Fibroblast of pulmonary artery (primary cell): ENCODE data around the gene PLEKHG1.

Experiments used
- DNase-seq: peaks from one replicate; pipeline ENCODE4 v3.0.0-alpha.2; 2010; ENCODE audit warnings: low read depth
- H3K4me3 ChIP-seq: replicated peaks from 2 replicates; pipeline ENCODE4 v1.5.1; 2011; ENCODE audit warnings: low read depth, mild to moderate bottlenecking, control low read depth, low read length, moderate library complexity
- TF ChIP-seq, protein P1 (sequence below): IDR thresholded peaks from 2 replicates; pipeline ENCODE4 v1.5.1; 2011; ENCODE audit warnings: mild to moderate bottlenecking, control low read depth, low read length, inconsistent platforms; ENCODE audit errors: missing control alignments

The PLEKHG1 gene

DNA sequence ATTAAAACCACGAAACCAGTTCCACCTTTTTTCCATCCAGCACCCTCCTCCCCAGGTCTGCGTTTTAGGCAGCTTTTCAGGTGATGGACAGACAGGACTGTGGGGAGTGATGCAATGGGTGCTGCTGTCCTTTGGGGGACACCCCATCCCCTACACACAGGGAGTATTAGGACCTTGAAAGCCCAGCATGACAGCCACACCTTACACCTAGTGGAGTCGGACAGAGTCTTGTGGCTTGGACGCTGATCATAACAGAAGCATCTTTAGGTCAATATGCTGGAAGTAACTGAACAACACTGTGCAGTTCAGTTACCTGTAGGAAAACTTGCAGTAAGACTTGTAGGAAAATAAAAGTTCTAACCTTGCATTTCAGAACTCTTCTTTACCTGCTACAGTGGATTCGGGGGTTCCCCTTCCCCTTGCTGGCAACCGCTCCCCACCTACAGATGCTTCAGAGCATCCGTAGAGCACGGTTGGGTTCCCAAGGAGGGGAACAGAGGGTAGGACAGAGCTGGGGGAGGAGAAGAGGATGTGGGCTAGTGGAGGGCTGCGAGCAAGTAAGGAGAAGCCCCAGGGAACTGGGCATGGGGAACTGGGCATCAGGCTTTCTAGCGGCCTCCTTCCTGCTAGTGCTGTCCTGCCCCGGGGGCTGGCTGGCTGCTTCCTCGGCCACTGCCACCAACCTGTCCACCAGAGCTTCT, 31.7 kb downstream of the PLEKHG1 start:
- DNase-seq = no peak
- no peak overlapping the region for H3K4me3 ChIP-seq
- TF ChIP-seq, protein P1, sequence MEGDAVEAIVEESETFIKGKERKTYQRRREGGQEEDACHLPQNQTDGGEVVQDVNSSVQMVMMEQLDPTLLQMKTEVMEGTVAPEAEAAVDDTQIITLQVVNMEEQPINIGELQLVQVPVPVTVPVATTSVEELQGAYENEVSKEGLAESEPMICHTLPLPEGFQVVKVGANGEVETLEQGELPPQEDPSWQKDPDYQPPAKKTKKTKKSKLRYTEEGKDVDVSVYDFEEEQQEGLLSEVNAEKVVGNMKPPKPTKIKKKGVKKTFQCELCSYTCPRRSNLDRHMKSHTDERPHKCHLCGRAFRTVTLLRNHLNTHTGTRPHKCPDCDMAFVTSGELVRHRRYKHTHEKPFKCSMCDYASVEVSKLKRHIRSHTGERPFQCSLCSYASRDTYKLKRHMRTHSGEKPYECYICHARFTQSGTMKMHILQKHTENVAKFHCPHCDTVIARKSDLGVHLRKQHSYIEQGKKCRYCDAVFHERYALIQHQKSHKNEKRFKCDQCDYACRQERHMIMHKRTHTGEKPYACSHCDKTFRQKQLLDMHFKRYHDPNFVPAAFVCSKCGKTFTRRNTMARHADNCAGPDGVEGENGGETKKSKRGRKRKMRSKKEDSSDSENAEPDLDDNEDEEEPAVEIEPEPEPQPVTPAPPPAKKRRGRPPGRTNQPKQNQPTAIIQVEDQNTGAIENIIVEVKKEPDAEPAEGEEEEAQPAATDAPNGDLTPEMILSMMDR = no peak

DNA sequence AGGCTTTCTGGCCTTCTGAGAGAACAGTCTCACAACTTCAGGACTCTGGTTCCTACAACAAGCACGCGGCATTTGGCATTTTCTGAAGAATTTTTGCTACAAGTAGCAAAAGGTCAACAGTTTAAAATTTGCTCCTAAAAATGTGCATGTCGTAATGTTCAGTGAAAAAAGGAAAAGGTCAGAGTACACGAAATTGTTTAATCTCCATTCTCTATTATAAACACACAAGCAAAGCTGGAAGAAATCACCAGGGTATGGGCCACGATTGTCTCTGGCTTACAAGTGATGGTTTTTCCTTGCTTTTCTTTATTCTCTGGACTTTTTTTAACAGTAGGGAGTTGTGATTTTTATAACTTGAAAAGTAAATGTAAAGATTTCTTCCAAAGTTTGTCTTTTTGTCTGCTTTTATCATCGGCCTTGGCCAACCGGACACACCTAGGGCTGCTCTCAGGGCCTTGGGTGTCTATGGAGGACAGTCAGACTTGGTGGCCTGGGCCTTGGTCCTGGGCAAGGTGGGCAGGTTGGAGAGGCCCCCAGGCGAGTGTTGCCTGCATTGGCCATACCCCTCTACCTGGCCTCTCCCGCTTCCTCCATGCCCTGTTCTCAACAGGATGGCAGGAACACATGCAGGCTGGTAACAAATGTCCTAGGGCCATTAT, 32.4 kb downstream of the PLEKHG1 start:
- no peak overlapping the region for H3K4me3 ChIP-seq
- TF ChIP-seq, protein P1 = no peak
- no peak for DNase-seq

DNA sequence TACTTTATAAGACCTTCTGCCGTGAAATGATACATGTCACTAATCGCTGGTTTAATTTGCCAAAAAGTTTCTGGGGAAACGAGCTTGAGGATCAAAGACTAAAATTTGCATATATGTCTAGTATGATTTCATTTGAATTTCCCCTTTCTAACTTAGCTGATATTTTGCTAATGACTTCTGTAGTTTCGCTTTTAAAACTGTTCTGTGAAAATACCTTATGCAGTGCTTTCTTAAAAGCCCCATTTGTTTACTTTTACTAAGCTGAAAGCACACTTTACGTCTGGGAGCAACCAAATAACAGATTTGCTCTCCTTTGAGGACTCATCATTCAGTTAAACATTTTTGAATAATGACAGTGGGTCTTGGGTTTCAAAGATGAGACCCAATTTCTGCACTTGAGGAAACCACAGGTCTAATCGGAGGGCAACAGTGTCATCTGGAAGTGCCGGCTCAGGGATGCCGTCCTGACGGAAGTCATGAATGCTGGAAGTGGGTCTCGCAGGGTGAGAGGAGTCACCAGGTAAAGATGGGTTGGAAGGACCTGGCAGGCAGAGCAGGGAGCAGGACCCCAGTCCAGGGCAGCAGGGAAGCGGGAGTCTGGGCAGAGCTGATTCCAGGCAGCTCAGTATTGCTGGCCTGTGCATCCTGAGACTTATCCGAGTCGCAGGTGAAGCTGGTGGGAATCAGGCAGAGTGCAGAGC, 33.2 kb downstream of the PLEKHG1 start:
- DNase-seq = no peak
- TF ChIP-seq, protein P1 = no peak
- H3K4me3 ChIP-seq = no peak overlapping the region

DNA sequence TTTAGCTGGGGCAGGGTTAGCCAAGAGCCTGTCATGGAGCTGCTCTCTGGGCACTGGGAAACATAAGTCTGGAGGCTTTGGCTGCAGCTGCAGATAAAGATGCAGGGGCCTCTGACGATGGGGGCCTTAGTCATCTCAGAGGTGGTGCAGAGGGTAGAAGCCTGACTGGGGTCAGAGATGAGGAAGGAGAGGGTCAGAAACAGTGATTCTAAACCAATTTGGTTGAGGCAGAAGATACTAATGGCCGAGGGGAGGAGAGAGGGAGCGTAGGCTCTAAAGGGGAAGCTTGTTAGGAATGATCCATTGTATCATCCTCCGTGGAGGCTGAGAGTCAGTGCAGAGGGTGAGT, 33.8 kb downstream of the PLEKHG1 start:
- no peak overlapping the region for H3K4me3 ChIP-seq
- no peak for DNase-seq
- TF ChIP-seq, protein P1 = no peak

DNA sequence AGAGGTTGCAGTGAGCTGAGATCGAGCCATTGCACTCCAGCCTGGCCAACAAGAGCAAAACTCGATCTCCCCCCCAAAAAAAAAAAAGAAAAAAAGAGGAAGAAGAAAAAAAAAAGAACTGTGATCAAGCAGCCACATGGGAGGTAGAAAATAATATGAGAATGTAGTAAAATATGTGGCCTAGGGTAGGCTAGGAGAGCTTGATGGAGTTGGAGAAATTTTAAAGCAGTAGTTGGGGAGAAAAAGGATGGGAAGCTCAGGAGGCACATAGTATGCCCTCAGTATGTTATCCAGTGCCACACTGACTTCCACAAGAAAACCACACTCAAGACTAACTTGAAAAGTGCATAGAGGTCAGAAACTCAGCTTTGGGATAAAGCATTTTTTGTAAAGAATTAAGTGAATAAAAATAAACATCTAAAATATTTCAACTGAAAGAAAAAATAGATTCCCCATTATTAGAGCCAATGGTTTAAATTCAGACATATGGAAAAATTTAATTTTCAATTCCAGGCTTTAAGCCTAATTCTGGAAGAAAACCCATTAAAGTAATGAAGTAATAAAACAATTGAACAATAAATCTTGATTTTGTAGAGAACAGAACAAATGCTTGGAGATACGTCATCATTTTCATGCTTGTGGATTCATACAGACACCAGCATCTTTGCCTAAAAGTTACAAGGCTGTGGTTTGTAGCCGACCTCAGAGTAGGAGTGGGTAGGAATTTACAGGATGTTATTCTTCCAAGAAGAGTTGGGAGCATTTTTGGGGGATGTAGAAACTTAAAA, 34.7 kb downstream of the PLEKHG1 start:
- H3K4me3 ChIP-seq = no peak overlapping the region
- TF ChIP-seq, protein P1 = no peak
- no peak for DNase-seq

DNA sequence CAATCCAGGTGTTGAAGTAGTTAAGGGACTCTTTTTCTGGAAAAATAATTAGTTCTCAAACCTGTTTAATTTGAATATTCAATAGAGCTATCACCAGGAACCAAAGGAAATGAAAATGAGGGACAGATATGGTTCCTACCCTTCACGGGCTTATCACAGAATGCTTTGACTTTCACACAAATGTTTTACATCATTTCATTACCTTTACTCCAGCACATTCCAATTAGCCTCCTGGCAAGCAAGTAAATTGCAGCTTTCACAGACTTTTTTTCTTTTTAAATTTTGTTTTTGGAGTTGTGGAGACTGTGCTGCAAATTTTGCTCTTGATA, 35.2 kb downstream of the PLEKHG1 start:
- no peak for DNase-seq
- TF ChIP-seq, protein P1 = no peak
- no peak overlapping the region for H3K4me3 ChIP-seq
